ENCODE measurements around the gene METAP2. TPM values are rescaled to one million over a fixed set of nuclear protein-coding genes. Genes with fewer than 3 reads are reported as not detected.

METAP2 gene
- total and polyA plus RNA-seq, 2 donors (not counting 3 experiments of a cell fraction or from before 2014, with no cell fraction given) = 28.5 to 105 TPM

DNA sequence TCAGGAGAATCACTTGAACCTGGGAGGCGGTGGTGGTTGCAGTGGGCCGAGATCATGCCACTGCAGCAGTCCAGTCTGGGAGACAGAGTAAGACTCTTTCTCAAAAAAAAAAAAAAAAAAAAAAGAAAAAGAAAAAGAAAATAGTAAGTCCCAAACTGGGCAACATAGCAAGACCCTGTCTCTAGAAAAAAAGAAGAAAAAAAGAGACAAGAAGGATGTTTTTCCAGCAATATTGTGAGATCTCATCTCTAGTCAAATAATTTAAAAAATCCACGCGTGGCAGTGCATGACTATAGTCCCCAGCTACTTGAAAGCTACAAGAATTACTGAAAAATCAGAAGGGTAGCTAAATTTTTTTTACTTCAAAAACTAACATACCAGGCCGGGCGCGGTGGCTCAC lies 69.4 kb downstream of the METAP2 start:
- intact Hi-C loops (cut with micrococcal nuclease) = no loop called here
- Histone ChIP-seq H3K9ac (replicated peaks; ENCODE audit: extremely low read depth, insufficient read depth, low read length) (no peak overlapping the region), H3K9me3 (replicated peaks; ENCODE audit: control insufficient read depth, insufficient read depth, low read length) (no peaks in the 10 kb centered on the region), H3K4me2 (ENCODE audit: insufficient read depth, low read length) (no peak overlapping the region), H4K20me1 (replicated peaks; ENCODE audit: control insufficient read depth, extremely low read depth, insufficient read depth, low read length) (no peaks in the 10 kb centered on the region), H3K27ac (ENCODE audit: insufficient read depth, low read depth, low read length) (no peak overlapping the region), H3K36me3 (ENCODE audit: control insufficient read depth in 2 of 2, extremely low read depth in 1 of 2, insufficient read depth in 2 of 2, low read length in 2 of 2) (no peaks in the 10 kb centered on the region), H3K9me1 (replicated peaks; ENCODE audit: control insufficient read depth, extremely low read depth, insufficient read depth, low read length) (no peaks in the 10 kb centered on the region), H2AFZ (ENCODE audit: low read depth, low read length) (no peak overlapping the region), H3K79me2 (ENCODE audit: control insufficient read depth, insufficient read depth, low read length) (no peaks in the 10 kb centered on the region), H3K4me1 (ENCODE audit: control insufficient read depth, extremely low read depth, insufficient read depth, low read length) (peaks cover 15% of the 10 kb centered on the region), H3K27me3 (ENCODE audit: control insufficient read depth in 2 of 2, insufficient read depth in 2 of 2, low read length in 2 of 2) (peaks cover 0 to 7% of the 10 kb centered on the region in 2 experiments), H3K4me3 (replicated peaks in 1 of 3; ENCODE audit: insufficient read depth in 1 of 3, low read depth in 1 of 3, low read length in 3 of 3) (no peak overlapping the region)
- dilution Hi-C loops (cut with MboI; ENCODE audit: extremely low pct_ligation_motif_present, low sequenced_read_pairs) = no loop called here
- TF ChIP-seq POLR2A (IDR thresholded peaks at IDR 0.05; ENCODE audit: low read depth, low read length) (no peak), MAX (IDR thresholded peaks at IDR 0.05; ENCODE audit: insufficient read depth, insufficient read length) (no peak), MYC (IDR thresholded peaks at IDR 0.05; ENCODE audit: low read depth, low read length) (no peak), JUN (IDR thresholded peaks at IDR 0.05; ENCODE audit: borderline replicate concordance, insufficient read depth, insufficient read length, low read depth) (no peak), EZH2 (IDR thresholded peaks at IDR 0.05; ENCODE audit: borderline replicate concordance, low read depth, low read length, severe bottlenecking) (no peak), CTCF (IDR thresholded peaks at IDR 0.05; ENCODE audit: extremely low read depth in 1 of 2, insufficient read depth in 1 of 2, low read depth in 1 of 2, low read length in 2 of 2) (no peak), FOS (IDR thresholded peaks at IDR 0.05; ENCODE audit: borderline replicate concordance, insufficient read depth, low read length) (no peak)
- ChIA-PET POLR2A (no interaction called here), CTCF (interaction anchor here (0.7 to 2.7 kb wide), 3 partner anchors 9 to 226 kb away, joined by 3 to 12 read pairs (median 3); no protein-coding TSS in a partner anchor)
- FAIRE-seq (no peak), DNase-seq (ENCODE audit: low read depth, low spot score) (no peak)
- no TSS peak for BruUV-seq (replicated peaks)

Data from endothelial cell of umbilical vein (primary cell).